Activated CD8-positive, alpha-beta T cell treated with anti-CD3 and anti-CD28 coated beads, Interleukin-2, amount 10 ng/mL, durations not matched to agents 7 days and 5 days (primary cell): ENCODE data around the gene CARD11. TPM values are rescaled to one million over a fixed set of nuclear protein-coding genes. Genes with fewer than 3 reads are reported as not detected.

Experiments used
- ATAC-seq: fragments of 150-1000 bp; cut with Tn5 transposase; one replicate; pipeline ENCODE4 v1.10.0; 2021; ENCODE audit warnings: moderate library complexity
- CTCF ChIA-PET: fragments of 350-600 bp; sonication (Branson Sonifier 250); formaldehyde crosslinking; loops from one replicate; lab custom pipeline; 2021; ENCODE audit warnings: antibody characterized with exemption; lab: Charles Lee
- POLR2A ChIA-PET: fragments of 350-600 bp; sonication (Branson Sonifier 250); formaldehyde crosslinking; loops from one replicate; lab custom pipeline; 2021; ENCODE audit warnings: antibody characterized with exemption; lab: Charles Lee
- DNase-seq: peaks from one replicate; pipeline ENCODE4 v3.0.0-alpha.2; 2020
- H3K27ac Mint-ChIP-seq: one replicate; pipeline ENCODE4 v1.8.0; 2021; ENCODE audit warnings: mild to moderate bottlenecking, mixed read lengths
- H3K27me3 Mint-ChIP-seq: one replicate; pipeline ENCODE4 v1.8.0; 2021; ENCODE audit warnings: low read depth, mixed read lengths
- H3K36me3 Mint-ChIP-seq: one replicate; pipeline ENCODE4 v1.8.0; 2021; ENCODE audit warnings: low read depth, mixed read lengths
- H3K4me1 Mint-ChIP-seq: one replicate; pipeline ENCODE4 v1.8.0; 2021; ENCODE audit warnings: low read depth, mixed read lengths
- H3K4me3 Mint-ChIP-seq: one replicate; pipeline ENCODE4 v1.8.0; 2021; ENCODE audit warnings: mild to moderate bottlenecking, mixed read lengths
- H3K9me3 Mint-ChIP-seq: one replicate; pipeline ENCODE4 v1.8.0; 2022; ENCODE audit warnings: mixed read lengths; ENCODE audit not compliant: insufficient read depth
- total RNA-seq, 2 experiments: library from RNA; stranded (reverse); gene quantifications; one replicate each; pipeline ENCODE4 v1.2.3, GENCODE V29; 2021

The CARD11 gene
- total RNA-seq, 2 experiments from 2014 or later: 178 TPM

- DNase-seq (no peak), ATAC-seq (no peak)
- H3K27me3 Mint-ChIP-seq: no peaks in the 10 kb centered on the region
- ChIA-PET POLR2A (no interaction called here), CTCF (interaction anchor here (1.1 kb wide), 2 partner anchors 25 to 118 kb away, joined by 3 to 4 read pairs; no protein-coding TSS in a partner anchor)
- H3K9me3 Mint-ChIP-seq: no peaks in the 10 kb centered on the region
- H3K4me1 Mint-ChIP-seq: peaks cover 62% of the 10 kb centered on the region
- no peak overlapping the region for H3K4me3 Mint-ChIP-seq
- H3K36me3 Mint-ChIP-seq: peaks cover 71% of the 10 kb centered on the region
- H3K27ac Mint-ChIP-seq: peak overlapping the region; percentile 30
Measured at GRCh38 chr7:3037259-3037658, 6.4 kb downstream of the CARD11 start.

GRCh38 chr7:3034591-3035150 is 9.0 kb downstream of the CARD11 start:
- ATAC-seq: no peak
- H3K27ac Mint-ChIP-seq: no peak overlapping the region
- peaks cover 70% of the 10 kb centered on the region for H3K36me3 Mint-ChIP-seq

GRCh38 chr7:3033581-3033980 is 10.1 kb downstream of the CARD11 start:
- DNase-seq (no peak), ATAC-seq (no peak)
- ChIA-PET CTCF (no interaction called here), POLR2A (no interaction called here)
- Mint-ChIP-seq H3K36me3 (peaks cover 73% of the 10 kb centered on the region), H3K27me3 (no peaks in the 10 kb centered on the region), H3K4me3 (no peak overlapping the region), H3K27ac (peak overlapping the region; percentile 10), H3K9me3 (no peaks in the 10 kb centered on the region), H3K4me1 (peaks cover 56% of the 10 kb centered on the region)

More at GRCh38 chr7:3034591-3035150, 9.0 kb downstream of the CARD11 start:
- CTCF ChIA-PET: interaction anchor here (0.7 kb wide), 1 partner anchor 169 kb away, joined by 4 read pairs; no protein-coding TSS in a partner anchor
- POLR2A ChIA-PET: no interaction called here
- DNase-seq: no peak
- Mint-ChIP-seq H3K9me3 (no peaks in the 10 kb centered on the region), H3K4me3 (no peak overlapping the region), H3K4me1 (peaks cover 56% of the 10 kb centered on the region), H3K27me3 (no peaks in the 10 kb centered on the region)

GRCh38 chr7:3033136-3033535 is 10.5 kb downstream of the CARD11 start:
- H3K36me3 Mint-ChIP-seq: peaks cover 73% of the 10 kb centered on the region
- no peak overlapping the region for H3K4me3 Mint-ChIP-seq
- no peaks in the 10 kb centered on the region for H3K9me3 Mint-ChIP-seq
- DNase-seq (no peak), ATAC-seq (no peak)
- H3K4me1 Mint-ChIP-seq: peaks cover 56% of the 10 kb centered on the region
- H3K27me3 Mint-ChIP-seq: no peaks in the 10 kb centered on the region
- H3K27ac Mint-ChIP-seq: peak overlapping the region; percentile 10
- ChIA-PET POLR2A (no interaction called here), CTCF (no interaction called here)

- Mint-ChIP-seq H3K27ac (peak overlapping the region; percentile 47), H3K9me3 (peaks cover 5% of the 10 kb centered on the region), H3K4me1 (peaks cover 58% of the 10 kb centered on the region), H3K4me3 (no peak overlapping the region), H3K36me3 (peaks cover 74% of the 10 kb centered on the region), H3K27me3 (no peaks in the 10 kb centered on the region)
- DNase-seq: no peak
- CTCF ChIA-PET: no interaction called here
- POLR2A ChIA-PET: no interaction called here
- no peak for ATAC-seq
Measured at GRCh38 chr7:3032256-3032655, 11.4 kb downstream of the CARD11 start.

- DNase-seq (no peak), ATAC-seq (no peak)
- Mint-ChIP-seq H3K9me3 (peaks cover 20% of the 10 kb centered on the region), H3K4me3 (no peak overlapping the region), H3K36me3 (peaks cover 81% of the 10 kb centered on the region), H3K27me3 (no peaks in the 10 kb centered on the region), H3K27ac (no peak overlapping the region), H3K4me1 (peaks cover 53% of the 10 kb centered on the region)
- ChIA-PET CTCF (no interaction called here), POLR2A (no interaction called here)
Measured at GRCh38 chr7:3029138-3029537, 14.5 kb downstream of the CARD11 start.

GRCh38 chr7:3028758-3029093 is 14.9 kb downstream of the CARD11 start:
- Mint-ChIP-seq H3K4me3 (no peak overlapping the region), H3K9me3 (peaks cover 24% of the 10 kb centered on the region), H3K4me1 (peaks cover 57% of the 10 kb centered on the region), H3K36me3 (peaks cover 85% of the 10 kb centered on the region), H3K27ac (no peak overlapping the region), H3K27me3 (no peaks in the 10 kb centered on the region)
- ChIA-PET CTCF (no interaction called here), POLR2A (interaction anchor here (0.6 kb wide), 1 partner anchor 79 kb away, joined by 4 read pairs; no protein-coding TSS in a partner anchor)
- DNase-seq: no peak
- ATAC-seq: no peak

- POLR2A ChIA-PET: interaction anchor here (0.6 to 0.7 kb wide), 2 partner anchors 78 to 185 kb away, joined by 3 to 4 read pairs; no protein-coding TSS in a partner anchor
- peaks cover 82% of the 10 kb centered on the region for H3K36me3 Mint-ChIP-seq
Measured at GRCh38 chr7:3028071-3028757, 15.5 kb downstream of the CARD11 start.

GRCh38 chr7:3027005-3027845 is 16.4 kb downstream of the CARD11 start:
- ChIA-PET POLR2A (no interaction called here), CTCF (no interaction called here)
- DNase-seq (no peak), ATAC-seq (no peak)
- no peak overlapping the region for H3K4me3 Mint-ChIP-seq
- H3K27ac Mint-ChIP-seq: peak overlapping the region; percentile 23
- peaks cover 28% of the 10 kb centered on the region for H3K9me3 Mint-ChIP-seq
- peaks cover 84% of the 10 kb centered on the region for H3K36me3 Mint-ChIP-seq
- peaks cover 50% of the 10 kb centered on the region for H3K4me1 Mint-ChIP-seq
- no peaks in the 10 kb centered on the region for H3K27me3 Mint-ChIP-seq

More at GRCh38 chr7:3028071-3028757, 15.5 kb downstream of the CARD11 start:
- ATAC-seq (peak; percentile 51), DNase-seq (no peak)
- Mint-ChIP-seq H3K27ac (peak overlapping the region; percentile 61), H3K27me3 (no peaks in the 10 kb centered on the region), H3K9me3 (peaks cover 25% of the 10 kb centered on the region), H3K4me1 (peaks cover 54% of the 10 kb centered on the region), H3K4me3 (no peak overlapping the region)
- CTCF ChIA-PET: no interaction called here

- H3K4me1 Mint-ChIP-seq: peaks cover 49% of the 10 kb centered on the region
- POLR2A ChIA-PET: no interaction called here
- H3K9me3 Mint-ChIP-seq: peaks cover 44% of the 10 kb centered on the region
- H3K4me3 Mint-ChIP-seq: no peak overlapping the region
- CTCF ChIA-PET: interaction anchor here (0.6 kb wide), 1 partner anchor 173 kb away, joined by 3 read pairs; no protein-coding TSS in a partner anchor
- H3K36me3 Mint-ChIP-seq: peaks cover 86% of the 10 kb centered on the region
- ATAC-seq (no peak), DNase-seq (no peak)
- no peak overlapping the region for H3K27ac Mint-ChIP-seq
- H3K27me3 Mint-ChIP-seq: no peaks in the 10 kb centered on the region
Measured at GRCh38 chr7:3025616-3026015, 18.1 kb downstream of the CARD11 start.

GRCh38 chr7:3021825-3022224 is 21.8 kb downstream of the CARD11 start:
- ATAC-seq: no peak
- no peak overlapping the region for H3K4me3 Mint-ChIP-seq
- peaks cover 84% of the 10 kb centered on the region for H3K36me3 Mint-ChIP-seq
- CTCF ChIA-PET: no interaction called here
- POLR2A ChIA-PET: no interaction called here
- H3K27me3 Mint-ChIP-seq: no peaks in the 10 kb centered on the region
- H3K27ac Mint-ChIP-seq: no peak overlapping the region
- peaks cover 46% of the 10 kb centered on the region for H3K9me3 Mint-ChIP-seq
- peaks cover 23% of the 10 kb centered on the region for H3K4me1 Mint-ChIP-seq
- DNase-seq: no peak
